ENCODE data around the gene MAPK13. TPM values are rescaled to one million over a fixed set of nuclear protein-coding genes. Genes with fewer than 3 reads are reported as not detected.

Gene MAPK13
- total RNA-seq, 1 experiment from 2014 or later: 146 TPM

DNA sequence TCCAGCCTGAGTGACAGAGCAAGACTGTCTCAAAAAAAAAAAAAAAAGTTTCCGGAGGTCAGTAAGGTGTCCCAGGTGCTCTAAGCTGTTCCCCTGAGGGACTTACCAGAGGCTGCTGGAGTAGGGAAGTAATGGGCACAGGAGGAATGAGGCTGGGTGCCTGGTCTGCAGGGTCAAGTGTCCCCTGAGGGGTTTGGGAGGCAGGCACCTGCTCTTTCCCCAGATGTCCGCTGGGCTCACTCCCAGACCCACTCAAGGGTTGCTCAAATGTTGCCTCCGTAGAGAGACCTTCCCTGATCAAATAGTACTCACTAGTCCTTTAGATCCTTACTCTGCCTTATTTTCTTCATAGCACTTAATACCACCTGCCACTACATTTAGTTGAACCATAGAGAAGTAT lies 5.4 kb upstream of the MAPK13 start:
- H3F3A ChIP-seq (ENCODE audit: insufficient read depth, low read depth): peaks cover 72% of the 10 kb centered on the region
- no peaks in the 10 kb centered on the region for H3K36me3 ChIP-seq (ENCODE audit: low read depth)
- no TSS peak for BruUV-seq (replicated peaks)
- no peak overlapping the region for H3K27ac ChIP-seq
- no peaks in the 10 kb centered on the region for H3K27me3 ChIP-seq (ENCODE audit: insufficient read depth, low read depth)
- no peaks in the 10 kb centered on the region for H3K9me2 ChIP-seq (ENCODE audit: insufficient read depth)
- CTCF ChIA-PET: no interaction called here
- peaks cover 84% of the 10 kb centered on the region for H3K4me1 ChIP-seq (replicated peaks; ENCODE audit: insufficient read depth)
- peaks cover 19% of the 10 kb centered on the region for H3K79me2 ChIP-seq (ENCODE audit: low read depth)
- no peak overlapping the region for H2AFZ ChIP-seq
- intact Hi-C loops (cut with micrococcal nuclease; ENCODE audit: unreplicated experiment): loop anchor here (5.0 kb wide), 1 partner anchor 177 kb away; no protein-coding TSS in a partner anchor
- POLR2A ChIA-PET (ENCODE audit: unreplicated experiment): no interaction called here
- H3K4me3 ChIP-seq: no peak overlapping the region
- DNase-seq: no peak
- H3K4me2 ChIP-seq: no peak overlapping the region
- TF ChIP-seq, protein P1, sequence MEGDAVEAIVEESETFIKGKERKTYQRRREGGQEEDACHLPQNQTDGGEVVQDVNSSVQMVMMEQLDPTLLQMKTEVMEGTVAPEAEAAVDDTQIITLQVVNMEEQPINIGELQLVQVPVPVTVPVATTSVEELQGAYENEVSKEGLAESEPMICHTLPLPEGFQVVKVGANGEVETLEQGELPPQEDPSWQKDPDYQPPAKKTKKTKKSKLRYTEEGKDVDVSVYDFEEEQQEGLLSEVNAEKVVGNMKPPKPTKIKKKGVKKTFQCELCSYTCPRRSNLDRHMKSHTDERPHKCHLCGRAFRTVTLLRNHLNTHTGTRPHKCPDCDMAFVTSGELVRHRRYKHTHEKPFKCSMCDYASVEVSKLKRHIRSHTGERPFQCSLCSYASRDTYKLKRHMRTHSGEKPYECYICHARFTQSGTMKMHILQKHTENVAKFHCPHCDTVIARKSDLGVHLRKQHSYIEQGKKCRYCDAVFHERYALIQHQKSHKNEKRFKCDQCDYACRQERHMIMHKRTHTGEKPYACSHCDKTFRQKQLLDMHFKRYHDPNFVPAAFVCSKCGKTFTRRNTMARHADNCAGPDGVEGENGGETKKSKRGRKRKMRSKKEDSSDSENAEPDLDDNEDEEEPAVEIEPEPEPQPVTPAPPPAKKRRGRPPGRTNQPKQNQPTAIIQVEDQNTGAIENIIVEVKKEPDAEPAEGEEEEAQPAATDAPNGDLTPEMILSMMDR (conservative IDR thresholded peaks at IDR 0.05): no peak
- TF ChIP-seq EZH2 (IDR thresholded peaks at IDR 0.05; ENCODE audit: low read depth): no peak
- H4K20me1 ChIP-seq (ENCODE audit: insufficient read depth): no peaks in the 10 kb centered on the region
- no peaks in the 10 kb centered on the region for H3K9me3 ChIP-seq (ENCODE audit: insufficient read depth, low read depth)

- H2AFZ ChIP-seq: no peak overlapping the region
- no peaks in the 10 kb centered on the region for H3K9me3 ChIP-seq (ENCODE audit: insufficient read depth, low read depth)
- H3K9me2 ChIP-seq (ENCODE audit: insufficient read depth): no peaks in the 10 kb centered on the region
- H3K27me3 ChIP-seq (ENCODE audit: insufficient read depth, low read depth): no peaks in the 10 kb centered on the region
- peaks cover 77% of the 10 kb centered on the region for H3K4me1 ChIP-seq (replicated peaks; ENCODE audit: insufficient read depth)
- no peaks in the 10 kb centered on the region for H3K36me3 ChIP-seq (ENCODE audit: low read depth)
- H3K4me3 ChIP-seq: no peak overlapping the region
- no peak for DNase-seq
- H4K20me1 ChIP-seq (ENCODE audit: insufficient read depth): no peaks in the 10 kb centered on the region
- POLR2A ChIA-PET (ENCODE audit: unreplicated experiment): no interaction called here
- no peak overlapping the region for H3K4me2 ChIP-seq
- peaks cover 68% of the 10 kb centered on the region for H3F3A ChIP-seq (ENCODE audit: insufficient read depth, low read depth)
- intact Hi-C loops (cut with micrococcal nuclease; ENCODE audit: unreplicated experiment): no loop called here
- H3K79me2 ChIP-seq (ENCODE audit: low read depth): peaks cover 22% of the 10 kb centered on the region
- H3K27ac ChIP-seq: 0 out of 2 replicates have a peak overlapping the region, but pooled peaks have one; percentile 88
- no TSS peak for BruUV-seq (replicated peaks)
- CTCF ChIA-PET: interaction anchor here (0.6 kb wide), 1 partner anchor 389 kb away, joined by 3 read pairs; no protein-coding TSS in a partner anchor
- TF ChIP-seq, protein P1 (conservative IDR thresholded peaks at IDR 0.05): no peak
- no peak for TF ChIP-seq EZH2 (IDR thresholded peaks at IDR 0.05; ENCODE audit: low read depth)
Observed at GRCh38 chr6:36125575-36125974, 4.7 kb upstream of the MAPK13 start.

DNA sequence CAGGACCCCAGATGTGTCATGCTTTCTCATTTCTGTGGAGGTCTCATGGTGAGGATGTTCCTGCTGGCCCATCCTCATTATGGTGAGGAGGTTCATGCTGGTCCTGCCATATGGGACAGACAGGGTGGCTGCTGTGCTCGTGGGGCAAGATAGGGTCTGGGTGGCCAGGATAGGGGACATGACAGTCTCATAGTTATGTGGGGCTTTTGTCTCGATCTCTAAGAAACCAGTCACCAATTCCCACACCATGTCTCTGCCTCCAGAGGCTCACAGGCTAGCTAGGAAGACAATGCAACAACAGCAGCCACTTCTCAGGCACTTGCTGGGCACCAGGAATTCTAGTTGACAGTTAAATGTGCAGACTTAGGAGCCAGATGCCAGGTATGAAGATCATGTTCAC lies 4.2 kb upstream of the MAPK13 start:
- H3K4me3 ChIP-seq: no peak overlapping the region
- H3K9me2 ChIP-seq (ENCODE audit: insufficient read depth): no peaks in the 10 kb centered on the region
- H3K79me2 ChIP-seq (ENCODE audit: low read depth): peaks cover 27% of the 10 kb centered on the region
- TF ChIP-seq EZH2 (IDR thresholded peaks at IDR 0.05; ENCODE audit: low read depth): no peak
- TF ChIP-seq, protein P1 (conservative IDR thresholded peaks at IDR 0.05): no peak
- no peaks in the 10 kb centered on the region for H3K27me3 ChIP-seq (ENCODE audit: insufficient read depth, low read depth)
- H3K36me3 ChIP-seq (ENCODE audit: low read depth): no peaks in the 10 kb centered on the region
- H3K27ac ChIP-seq: peak overlapping the region; percentile 88
- H4K20me1 ChIP-seq (ENCODE audit: insufficient read depth): no peaks in the 10 kb centered on the region
- CTCF ChIA-PET: interaction anchor here (1.2 kb wide), 1 partner anchor 176 kb away, joined by 3 read pairs; no protein-coding TSS in a partner anchor
- H3F3A ChIP-seq (ENCODE audit: insufficient read depth, low read depth): peaks cover 67% of the 10 kb centered on the region
- peak overlapping the region; percentile 90 for H3K4me2 ChIP-seq
- DNase-seq: no peak
- H3K4me1 ChIP-seq (replicated peaks; ENCODE audit: insufficient read depth): peaks cover 71% of the 10 kb centered on the region
- H3K9me3 ChIP-seq (ENCODE audit: insufficient read depth, low read depth): no peaks in the 10 kb centered on the region
- no TSS peak for BruUV-seq (replicated peaks)
- POLR2A ChIA-PET (ENCODE audit: unreplicated experiment): no interaction called here
- H2AFZ ChIP-seq: no peak overlapping the region
- intact Hi-C loops (cut with micrococcal nuclease; ENCODE audit: unreplicated experiment): no loop called here

All from PC-9 (cell line).